ENCODE data around the gene OGDH.

OGDH gene

GRCh38 chr7:44618753-44619152 lies 12.3 kb downstream of the OGDH start:
- DNase-seq (ENCODE audit: low read depth): no peak

GRCh38 chr7:44621034-44621749 lies 14.8 kb downstream of the OGDH start:
- DNase-seq (ENCODE audit: low read depth): no peak

GRCh38 chr7:44621750-44622103 lies 15.3 kb downstream of the OGDH start:
- DNase-seq (ENCODE audit: low read depth): no peak

GRCh38 chr7:44622342-44623151 lies 16.1 kb downstream of the OGDH start:
- DNase-seq (ENCODE audit: low read depth): no peak

- DNase-seq (ENCODE audit: low read depth): no peak
Observed at GRCh38 chr7:44624318-44624717, 17.9 kb downstream of the OGDH start.

GRCh38 chr7:44625526-44626471 lies 19.4 kb downstream of the OGDH start:
- DNase-seq (ENCODE audit: low read depth): no peak

GRCh38 chr7:44626620-44627019 lies 20.2 kb downstream of the OGDH start:
- DNase-seq (ENCODE audit: low read depth): no peak

GRCh38 chr7:44629829-44630522 lies 23.5 kb downstream of the OGDH start:
- DNase-seq (ENCODE audit: low read depth): no peak

- DNase-seq (ENCODE audit: low read depth): no peak
Observed at GRCh38 chr7:44630792-44631457, 24.5 kb downstream of the OGDH start.

- DNase-seq (ENCODE audit: low read depth): no peak
Observed at GRCh38 chr7:44631458-44632115, 25.2 kb downstream of the OGDH start.

GRCh38 chr7:44632196-44632595 lies 25.8 kb downstream of the OGDH start:
- DNase-seq (ENCODE audit: low read depth): no peak

GRCh38 chr7:44633254-44634186 lies 27.1 kb downstream of the OGDH start:
- DNase-seq (ENCODE audit: low read depth): peak; percentile 61

GRCh38 chr7:44634187-44634838 lies 27.9 kb downstream of the OGDH start:
- DNase-seq (ENCODE audit: low read depth): no peak

- no peak for DNase-seq (ENCODE audit: low read depth)
Observed at GRCh38 chr7:44634839-44635591, 28.6 kb downstream of the OGDH start.

GRCh38 chr7:44636041-44636584 lies 29.7 kb downstream of the OGDH start:
- DNase-seq (ENCODE audit: low read depth): no peak

- no peak for DNase-seq (ENCODE audit: low read depth)
Observed at GRCh38 chr7:44636926-44637325, 30.5 kb downstream of the OGDH start.

GRCh38 chr7:44637788-44638594 lies 31.6 kb downstream of the OGDH start:
- peak; percentile 74 for DNase-seq (ENCODE audit: low read depth)

Data from T follicular helper cell (primary cell).